ENCODE data around the gene CBARP.
A peak's percentile ranks its signal among the peaks of the same experiment; 100 is the strongest.

CBARP gene

GRCh38 chr19:1275976-1276627, 38.3 kb upstream of the CBARP start:
- H3K27ac ChIP-seq (ENCODE audit: extremely low read depth, low read depth, low read length) = peak overlapping the region; percentile 98
- ChIA-PET POLR2A (interaction anchor here (0.6 to 3.4 kb wide), 5 partner anchors 10 to 239 kb away, joined by 3 to 28 read pairs (median 6); partner anchors contain the start of gene ATP5F1D), CTCF (no interaction called here)
- peaks cover 0 to 76% of the 10 kb centered on the region in 2 experiments; a peak in 1 of 3 replicates for H3K36me3 ChIP-seq (ENCODE audit: control insufficient read depth in 2 of 2, insufficient read depth in 1 of 2, low read length in 2 of 2)
- peak overlapping the region; percentile 58 for H3K4me3 ChIP-seq (ENCODE audit: low read depth, low read length)
- no peaks in the 10 kb centered on the region for H3K9me3 ChIP-seq (ENCODE audit: control insufficient read depth, insufficient read depth, low read depth, low read length)
- peaks cover 8% of the 10 kb centered on the region for H3K4me1 ChIP-seq (ENCODE audit: control insufficient read depth, insufficient read depth, low read length)
- TF ChIP-seq ZBTB26 (tag by site-specific recombination; optimal IDR thresholded peaks at IDR 0.05) = peak; percentile 54
- peak; percentile 29; the same call in 1 of the 2 replicates for TF ChIP-seq ZNF394 (tag by site-specific recombination; IDR thresholded peaks at IDR 0.05; ENCODE audit: borderline replicate concordance)
- TF ChIP-seq ZNF830 (tag by site-specific recombination; IDR thresholded peaks at IDR 0.05; ENCODE audit: low read depth) = no peak
- TF ChIP-seq ZNF692 (tag by site-specific recombination; IDR thresholded peaks at IDR 0.05) = peak; percentile 99
- TF ChIP-seq SCRT1 (tag by site-specific recombination; IDR thresholded peaks at IDR 0.05; ENCODE audit: borderline replicate concordance) = no peak
- peak; percentile 96; the same call in 1 of the 2 replicates for TF ChIP-seq KLF8 (tag by site-specific recombination; IDR thresholded peaks at IDR 0.05)
- TF ChIP-seq KLF1 (tag by site-specific recombination; IDR thresholded peaks at IDR 0.05) = peak; percentile 93
- 0 out of 2 replicates have a peak, but pooled peaks have one; percentile 9 for TF ChIP-seq ZNF398 (tag by site-specific recombination; IDR thresholded peaks at IDR 0.05)
- TF ChIP-seq SP2 (tag by site-specific recombination; IDR thresholded peaks at IDR 0.05) = peak; percentile 47; the same call in 1 of the 2 replicates
- no peak for TF ChIP-seq ZNF529 (tag by site-specific recombination; IDR thresholded peaks at IDR 0.05; ENCODE audit: insufficient replicate concordance)
- TF ChIP-seq ZFP69B (tag by site-specific recombination; IDR thresholded peaks at IDR 0.05) = peak; percentile 96
- peak; percentile 77; the same call in 1 of the 2 replicates for TF ChIP-seq KLF17 (tag by site-specific recombination; IDR thresholded peaks at IDR 0.05)
- peak; percentile 97; the same call in 1 of the 2 replicates for TF ChIP-seq EGR2 (tag by site-specific recombination; IDR thresholded peaks at IDR 0.05; ENCODE audit: low read depth)
- TF ChIP-seq ZNF335 (tag by site-specific recombination; conservative IDR thresholded peaks at IDR 0.05) = peak; percentile 97
- TF ChIP-seq ZNF596 (tag by site-specific recombination; IDR thresholded peaks at IDR 0.05) = 0 out of 2 replicates have a peak, but pooled peaks have one; percentile 20
- TF ChIP-seq HIC1 (tag by site-specific recombination; IDR thresholded peaks at IDR 0.05) = peak; percentile 92
- peak; percentile 30; the same call in 1 of the 2 replicates for TF ChIP-seq PRDM10 (tag by site-specific recombination; IDR thresholded peaks at IDR 0.05)
- peak; percentile 77; the same call in 1 of the 2 replicates for TF ChIP-seq ZBTB20 (tag by site-specific recombination; IDR thresholded peaks at IDR 0.05)
- TF ChIP-seq KLF9 (tag by site-specific recombination; IDR thresholded peaks at IDR 0.05; ENCODE audit: low read depth) = peak; percentile 97; the same call in 1 of the 2 replicates
- peak; percentile 86 for TF ChIP-seq SP3 (tag by site-specific recombination; IDR thresholded peaks at IDR 0.05)
- peak; percentile 43; the same call in 1 of the 2 replicates for TF ChIP-seq ZIC2 (tag by site-specific recombination; IDR thresholded peaks at IDR 0.05)
- TF ChIP-seq ZNF280C (tag by site-specific recombination; IDR thresholded peaks at IDR 0.05) = no peak

Data from HEK293 (cell line).